GM19463 (cell line): ENCODE data around the gene TBX4.

Experiments used
- ATAC-seq: cut with Tn5 transposase; IDR thresholded peaks from one replicate; pipeline ENCODE4 v1.9.1; 2021; ENCODE audit warnings: mild to moderate bottlenecking, moderate library complexity; ENCODE audit not compliant: unreplicated experiment

Gene TBX4

GRCh38 chr17:61464130-61464842 is 12.1 kb downstream of the TBX4 start:
- no peak for ATAC-seq

GRCh38 chr17:61464843-61465180 is 12.6 kb downstream of the TBX4 start:
- no peak for ATAC-seq

GRCh38 chr17:61465550-61466237 is 13.5 kb downstream of the TBX4 start:
- no peak for ATAC-seq

GRCh38 chr17:61466246-61466645 is 14.0 kb downstream of the TBX4 start:
- ATAC-seq, result no peak

- ATAC-seq, result no peak
These were observed 15.4 kb downstream of the TBX4 start for GRCh38 chr17:61467416-61468262.

GRCh38 chr17:61468263-61468907 is 16.2 kb downstream of the TBX4 start:
- ATAC-seq, result no peak

- ATAC-seq, result no peak
These were observed 17.3 kb downstream of the TBX4 start for GRCh38 chr17:61469474-61469873.

- no peak for ATAC-seq
These were observed 17.7 kb downstream of the TBX4 start for GRCh38 chr17:61469949-61470348.

- no peak for ATAC-seq
These were observed 18.4 kb downstream of the TBX4 start for GRCh38 chr17:61470530-61471136.

- no peak for ATAC-seq
These were observed 22.2 kb downstream of the TBX4 start for GRCh38 chr17:61474235-61474927.

GRCh38 chr17:61474934-61475333 is 22.7 kb downstream of the TBX4 start:
- no peak for ATAC-seq

- no peak for ATAC-seq
These were observed 23.5 kb downstream of the TBX4 start for GRCh38 chr17:61475726-61476125.

GRCh38 chr17:61476476-61477203 is 24.4 kb downstream of the TBX4 start:
- no peak for ATAC-seq

GRCh38 chr17:61477204-61477834 is 25.1 kb downstream of the TBX4 start:
- ATAC-seq, result no peak

- ATAC-seq, result no peak
These were observed 26.0 kb downstream of the TBX4 start for GRCh38 chr17:61478026-61478789.

GRCh38 chr17:61478790-61479492 is 26.7 kb downstream of the TBX4 start:
- no peak for ATAC-seq

- ATAC-seq, result no peak
These were observed 27.5 kb downstream of the TBX4 start for GRCh38 chr17:61479493-61480413.
